SK-N-SH (cell line): Measurements from ENCODE around the gene KPTN. TPM values are rescaled to one million over a fixed set of nuclear protein-coding genes. Genes with fewer than 3 reads are reported as not detected.

ENCODE experiments used
- CTCF ChIA-PET: fragments of 300-600, 350-600 bp; formaldehyde crosslinking; extraction: SDS; loops from one replicate; lab custom pipeline; 2021; lab: Yijun Ruan, JAX
- POLR2A ChIA-PET: fragments of 350-600 bp; sonication (Branson Sonifier 250); formaldehyde crosslinking; extraction: SDS; loops from one replicate; lab custom pipeline; 2020; ENCODE audit warnings: antibody characterized with exemption, inconsistent platforms; lab: Yijun Ruan, JAX
- DNase-seq: peaks from one replicate; pipeline ENCODE4 v3.0.0; 2012
- H2AFZ ChIP-seq: fragments of 200-600 bp; sonication (generic); 2 replicates; pipeline ENCODE4 v1.8.1; 2016; ENCODE audit warnings: antibody characterized with exemption, mild to moderate bottlenecking, low read depth
- H3F3A ChIP-seq: fragments of 200-600 bp; sonication (generic); replicated peaks from 2 replicates; pipeline ENCODE3; 2016; ENCODE audit warnings: antibody characterized with exemption, mild to moderate bottlenecking; ENCODE audit not compliant: insufficient read depth
- H3K27ac ChIP-seq, 2 experiments: fragments of 200-500 bp in 1 of 2; fragments of 200-600 bp in 1 of 2; sonication (Bioruptor generic) in 1 of 2; sonication (generic), shearing (Covaris generic) in 1 of 2; 2 replicates each; pipeline versions ENCODE4 v1.5.1 to v1.6.1; 2014 to 2016; ENCODE audit warnings: low read depth in 2 of 2, inconsistent platforms in 1 of 2, low read length in 1 of 2, mild to moderate bottlenecking in 1 of 2, mixed read lengths in 1 of 2
- H3K27me3 ChIP-seq: fragments of 200-600 bp; sonication (generic), shearing (Covaris generic); 2 replicates; pipeline ENCODE4 v1.6.1; 2016; ENCODE audit warnings: mixed run types; ENCODE audit not compliant: insufficient read depth
- H3K36me3 ChIP-seq, 2 experiments: fragments of 200-500 bp in 1 of 2; fragments of 200-600 bp in 1 of 2; sonication (Bioruptor generic) in 1 of 2; sonication (generic) in 1 of 2; replicated peaks in 1 of 2; 2 replicates each; pipeline versions ENCODE3 to v1.5.1; 2014 to 2016; ENCODE audit warnings: low read length in 1 of 2, mild to moderate bottlenecking in 1 of 2; ENCODE audit not compliant: insufficient read depth in 2 of 2, control insufficient read depth in 1 of 2
- H3K4me1 ChIP-seq, 2 experiments: fragments of 200-500 bp in 1 of 2; fragments of 200-600 bp in 1 of 2; sonication (Bioruptor generic) in 1 of 2; sonication (generic), shearing (Covaris generic) in 1 of 2; 2 replicates each; pipeline versions ENCODE4 v1.5.1 to v1.6.1; 2014 to 2016; ENCODE audit warnings: low read depth in 1 of 2, low read length in 1 of 2, mixed run types in 1 of 2; ENCODE audit not compliant: insufficient read depth in 2 of 2, control insufficient read depth in 1 of 2
- H3K4me2 ChIP-seq: fragments of 200-600 bp; sonication (generic), shearing (Covaris generic); 2 replicates; pipeline ENCODE4 v1.6.1; 2017; ENCODE audit warnings: mixed run types
- H3K4me3 ChIP-seq, 2 experiments: fragments of 200-500 bp in 1 of 2; fragments of 200-600 bp in 1 of 2; sonication (Bioruptor generic) in 1 of 2; sonication (generic), shearing (Covaris generic) in 1 of 2; 2 replicates each; pipeline versions ENCODE4 v1.5.1 to v1.8.1; 2014 to 2016; ENCODE audit warnings: low read depth in 2 of 2, inconsistent platforms in 1 of 2, low read length in 1 of 2, mild to moderate bottlenecking in 1 of 2, mixed read lengths in 1 of 2, moderate library complexity in 1 of 2
- H3K79me2 ChIP-seq: fragments of 200-600 bp; sonication (generic); 2 replicates; pipeline ENCODE4 v1.8.1; 2017; ENCODE audit warnings: mild to moderate bottlenecking; ENCODE audit not compliant: insufficient read depth
- H3K9ac ChIP-seq: fragments of 200-600 bp; sonication (generic); 2 replicates; pipeline ENCODE4 v1.6.1; 2017; ENCODE audit warnings: mixed run types
- H3K9me2 ChIP-seq: fragments of 200-600 bp; sonication (generic); 2 replicates; pipeline ENCODE4 v1.6.1; 2017; ENCODE audit warnings: mixed run types
- H3K9me3 ChIP-seq: fragments of 200-600 bp; sonication (generic); 2 replicates; pipeline ENCODE4 v1.6.1; 2017; ENCODE audit warnings: mixed run types, mild to moderate bottlenecking, moderate library complexity
- H4K20me1 ChIP-seq: fragments of 200-600 bp; sonication (generic); 2 replicates; pipeline ENCODE4 v1.6.1; 2017; ENCODE audit warnings: mild to moderate bottlenecking, mixed run types; ENCODE audit not compliant: insufficient read depth
- CHD2 ChIP-seq: fragments of 150-350 bp; IDR thresholded peaks from 2 replicates; pipeline ENCODE4 v1.6.1; 2018; ENCODE audit warnings: low read length; ENCODE audit not compliant: partially characterized antibody
- CTCF ChIP-seq: fragments of 200-600 bp; sonication (generic); IDR thresholded peaks from 2 replicates; pipeline ENCODE4 v1.6.1; 2017; ENCODE audit warnings: antibody characterized with exemption, mild to moderate bottlenecking, moderate library complexity
- ELF1 ChIP-seq: IDR thresholded peaks from 2 replicates; pipeline ENCODE4 v1.4.0; 2012
- EP300 ChIP-seq, 2 experiments: IDR thresholded peaks; 2 replicates each; pipeline versions ENCODE4 v1.4.0 to v1.6.1; 2012; ENCODE audit warnings: borderline replicate concordance in 1 of 2, low read depth in 1 of 2, low read length in 1 of 2
- EZH2phosphoT487 ChIP-seq: fragments of 200-600 bp; sonication (generic); IDR thresholded peaks from 2 replicates; pipeline ENCODE4 v1.6.1; 2017; ENCODE audit warnings: low read depth, mixed run types, mild to moderate bottlenecking, antibody characterized with exemption, moderate library complexity, borderline replicate concordance
- FOSL2 ChIP-seq: IDR thresholded peaks from 2 replicates; pipeline ENCODE4 v1.4.0; 2012; ENCODE audit warnings: low read depth, mild to moderate bottlenecking, moderate library complexity, borderline replicate concordance
- FOXM1 ChIP-seq: IDR thresholded peaks from 2 replicates; pipeline ENCODE4 v1.4.0; 2012; ENCODE audit warnings: low read depth, mild to moderate bottlenecking
- MAX ChIP-seq: IDR thresholded peaks from 2 replicates; pipeline ENCODE4 v1.4.0; 2012; ENCODE audit warnings: low read depth
- MEF2A ChIP-seq: IDR thresholded peaks from 2 replicates; pipeline ENCODE4 v1.4.0; 2012; ENCODE audit warnings: low read depth, borderline replicate concordance
- MXI1 ChIP-seq: IDR thresholded peaks from 2 replicates; pipeline ENCODE4 v1.6.1; 2012; ENCODE audit warnings: mild to moderate bottlenecking, low read depth, low read length, improper control_type of control experiment
- NFIC ChIP-seq: IDR thresholded peaks from 2 replicates; pipeline ENCODE4 v1.4.0; 2012; ENCODE audit warnings: borderline replicate concordance
- PBX3 ChIP-seq: IDR thresholded peaks from 2 replicates; pipeline ENCODE4; 2012
- POLR2AphosphoS5 ChIP-seq: IDR thresholded peaks from 2 replicates; pipeline ENCODE4 v1.6.1; 2012; ENCODE audit warnings: low read depth, low read length
- RXRA ChIP-seq: IDR thresholded peaks from 2 replicates; pipeline ENCODE4 v1.4.0; 2012; ENCODE audit warnings: low read depth, mild to moderate bottlenecking, borderline replicate concordance
- SIN3A ChIP-seq: IDR thresholded peaks from 2 replicates; pipeline ENCODE4 v1.6.1; 2012; ENCODE audit warnings: low read depth, mild to moderate bottlenecking, low read length, moderate library complexity, borderline replicate concordance
- SMC3 ChIP-seq: IDR thresholded peaks from 2 replicates; pipeline ENCODE4 v1.6.1; 2012; ENCODE audit warnings: low read depth, low read length, improper control_type of control experiment
- TCF12 ChIP-seq: IDR thresholded peaks from 2 replicates; pipeline ENCODE4 v1.4.0; 2012
- TEAD4 ChIP-seq: IDR thresholded peaks from 2 replicates; pipeline ENCODE4 v1.4.0; 2012; ENCODE audit warnings: mild to moderate bottlenecking, borderline replicate concordance; ENCODE audit not compliant: insufficient read depth
- USF1 ChIP-seq: IDR thresholded peaks from 2 replicates; pipeline ENCODE4 v1.4.0; 2012; ENCODE audit warnings: low read depth, borderline replicate concordance
- USF2 ChIP-seq: fragments of 150-350 bp; IDR thresholded peaks from 2 replicates; pipeline ENCODE4 v1.6.1; 2017; ENCODE audit warnings: antibody characterized with exemption, low read length, low read depth, borderline replicate concordance
- ZBTB33 ChIP-seq: IDR thresholded peaks from 2 replicates; pipeline ENCODE4 v1.4.0; 2012; ENCODE audit warnings: low read depth, borderline replicate concordance
- WGBS: methylation state at CpG from one replicate; pipeline ENCODE4 v1.1.6; 2017; ENCODE audit warnings: low lambda C conversion rate; 5-methylcytosine and 5-hydroxymethylcytosine counted together
- polyA plus RNA-seq, 3 experiments: library from polyadenylated mRNA; depleted of rRNA; stranded (reverse); fragments of >200 nt; gene quantifications; 2 replicates each; pipeline ENCODE4 v1.2.3, GENCODE V29; 2012

Gene KPTN
- polyA plus RNA-seq, 1 of the 3 experiments (the other 2 are of a cell fraction), result 15.8 TPM

GRCh38 chr19:47495478-47496372 is 11.7 kb upstream of the KPTN start (continued):
- TF ChIP-seq USF2 (no peak), FOXM1 (no peak), RXRA (no peak), MEF2A (no peak), POLR2AphosphoS5 (no peak), NFIC (no peak), TCF12 (no peak), MAX (no peak), EP300 (IDR thresholded peaks at IDR 0.05; ENCODE audit: borderline replicate concordance in 1 of 2, low read depth in 1 of 2, low read length in 1 of 2) (no peak)

GRCh38 chr19:47494729-47495128 is 10.7 kb upstream of the KPTN start:
- H3K9me2 ChIP-seq, result no peaks in the 10 kb centered on the region
- no peak overlapping the region for H3K4me2 ChIP-seq
- peaks cover 0 to 26% of the 10 kb centered on the region in 2 experiments for H3K36me3 ChIP-seq
- DNase-seq, result peak; percentile 98
- no peak overlapping the region for H3K4me3 ChIP-seq
- no peak overlapping the region for H3K9ac ChIP-seq
- H3F3A ChIP-seq, result no peaks in the 10 kb centered on the region
- 48% methylated on average over 9 of the region's 9 CpGs for WGBS
- H3K27me3 ChIP-seq, result no peaks in the 10 kb centered on the region
- no peak overlapping the region for H2AFZ ChIP-seq
- no peaks in the 10 kb centered on the region for H3K79me2 ChIP-seq
- H3K4me1 ChIP-seq, result peaks cover 0 to 82% of the 10 kb centered on the region in 2 experiments; a peak in 1 of 4 replicates
- H3K27ac ChIP-seq, result peak overlapping the region in 1 of 2 experiments; percentile 84; a peak in 2 of 4 replicates
- CTCF ChIA-PET, result interaction anchor here (1.4 to 6.5 kb wide), 6 partner anchors 10 to 58 kb away, joined by 3 to 52 read pairs (median 19); partner anchors contain the start of genes KPTN, NAPA and SLC8A2
- no peaks in the 10 kb centered on the region for H3K9me3 ChIP-seq
- H4K20me1 ChIP-seq, result no peaks in the 10 kb centered on the region
- POLR2A ChIA-PET, result interaction anchor here (2.6 kb wide), 1 partner anchor 10 kb away, joined by 17 read pairs; the partner anchor contains the start of gene KPTN
- no peak for TF ChIP-seq ZBTB33
- peak in 1 of 2 experiments; percentile 65; a peak in 1 of 4 replicates for TF ChIP-seq EP300 (IDR thresholded peaks at IDR 0.05; ENCODE audit: borderline replicate concordance in 1 of 2, low read depth in 1 of 2, low read length in 1 of 2)
- TF ChIP-seq TEAD4, result no peak
- peak; percentile 32; the same call in 1 of the 2 replicates for TF ChIP-seq NFIC
- no peak for TF ChIP-seq FOXM1
- TF ChIP-seq RXRA, result no peak
- TF ChIP-seq TCF12, result peak; percentile 59
- TF ChIP-seq PBX3, result peak; percentile 25; the same call in 1 of the 2 replicates
- peak; percentile 80 for TF ChIP-seq CHD2
- TF ChIP-seq CTCF, result no peak
- TF ChIP-seq SMC3, result no peak
- TF ChIP-seq MXI1, result no peak; the same call in 1 of the 2 replicates
- TF ChIP-seq MEF2A, result no peak
- no peak for TF ChIP-seq FOSL2
- TF ChIP-seq ELF1, result no peak
- TF ChIP-seq SIN3A, result no peak
- TF ChIP-seq USF1, result no peak
- TF ChIP-seq POLR2AphosphoS5, result no peak
- no peak for TF ChIP-seq EZH2phosphoT487
